ENCODE data around the gene AP2A2. TPM values are rescaled to one million over a fixed set of nuclear protein-coding genes. Genes with fewer than 3 reads are reported as not detected.

The AP2A2 gene
- total RNA-seq, 1 donor from 2014 or later, result 92.0 TPM

- intact Hi-C loops (cut with DNase I), result no loop called here
- H3K36me3 ChIP-seq, result no peaks in the 10 kb centered on the region
- H3K4me3 ChIP-seq, result no peak overlapping the region
- H3K27ac ChIP-seq, result no peak overlapping the region
- H3K9me3 ChIP-seq, result no peaks in the 10 kb centered on the region
- DNase-seq (no peak), ATAC-seq (no peak)
- H3K4me1 ChIP-seq, result no peaks in the 10 kb centered on the region
- TF ChIP-seq, protein P1, sequence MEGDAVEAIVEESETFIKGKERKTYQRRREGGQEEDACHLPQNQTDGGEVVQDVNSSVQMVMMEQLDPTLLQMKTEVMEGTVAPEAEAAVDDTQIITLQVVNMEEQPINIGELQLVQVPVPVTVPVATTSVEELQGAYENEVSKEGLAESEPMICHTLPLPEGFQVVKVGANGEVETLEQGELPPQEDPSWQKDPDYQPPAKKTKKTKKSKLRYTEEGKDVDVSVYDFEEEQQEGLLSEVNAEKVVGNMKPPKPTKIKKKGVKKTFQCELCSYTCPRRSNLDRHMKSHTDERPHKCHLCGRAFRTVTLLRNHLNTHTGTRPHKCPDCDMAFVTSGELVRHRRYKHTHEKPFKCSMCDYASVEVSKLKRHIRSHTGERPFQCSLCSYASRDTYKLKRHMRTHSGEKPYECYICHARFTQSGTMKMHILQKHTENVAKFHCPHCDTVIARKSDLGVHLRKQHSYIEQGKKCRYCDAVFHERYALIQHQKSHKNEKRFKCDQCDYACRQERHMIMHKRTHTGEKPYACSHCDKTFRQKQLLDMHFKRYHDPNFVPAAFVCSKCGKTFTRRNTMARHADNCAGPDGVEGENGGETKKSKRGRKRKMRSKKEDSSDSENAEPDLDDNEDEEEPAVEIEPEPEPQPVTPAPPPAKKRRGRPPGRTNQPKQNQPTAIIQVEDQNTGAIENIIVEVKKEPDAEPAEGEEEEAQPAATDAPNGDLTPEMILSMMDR (IDR thresholded peaks at IDR 0.05), result no peak
- no peaks in the 10 kb centered on the region for H3K27me3 ChIP-seq
These were observed 36.4 kb upstream of the AP2A2 start for GRCh38 chr11:889257-889656.

- no peak for ATAC-seq
- Histone ChIP-seq H3K4me3 (no peak overlapping the region), H3K9me3 (no peaks in the 10 kb centered on the region), H3K36me3 (no peaks in the 10 kb centered on the region), H3K27me3 (no peaks in the 10 kb centered on the region), H3K27ac (no peak overlapping the region), H3K4me1 (no peaks in the 10 kb centered on the region)
- TF ChIP-seq, protein P1 (IDR thresholded peaks at IDR 0.05), result no peak
- DNase-seq, result no peak
- intact Hi-C loops (cut with DNase I), result no loop called here
These were observed 35.8 kb upstream of the AP2A2 start for GRCh38 chr11:889687-890475.

GRCh38 chr11:890794-891540, 34.7 kb upstream of the AP2A2 start:
- Histone ChIP-seq H3K4me1 (no peaks in the 10 kb centered on the region), H3K36me3 (no peaks in the 10 kb centered on the region), H3K4me3 (no peak overlapping the region), H3K9me3 (no peaks in the 10 kb centered on the region), H3K27me3 (no peaks in the 10 kb centered on the region), H3K27ac (no peak overlapping the region)
- no peak for ATAC-seq
- DNase-seq, result no peak
- TF ChIP-seq, protein P1 (IDR thresholded peaks at IDR 0.05), result no peak
- intact Hi-C loops (cut with DNase I), result no loop called here

GRCh38 chr11:893008-893654, 32.5 kb upstream of the AP2A2 start:
- no peaks in the 10 kb centered on the region for H3K36me3 ChIP-seq
- no peak for ATAC-seq
- no peaks in the 10 kb centered on the region for H3K9me3 ChIP-seq
- intact Hi-C loops (cut with DNase I), result no loop called here
- no peak overlapping the region for H3K4me3 ChIP-seq
- no peaks in the 10 kb centered on the region for H3K27me3 ChIP-seq
- no peaks in the 10 kb centered on the region for H3K4me1 ChIP-seq
- no peak for DNase-seq
- no peak overlapping the region for H3K27ac ChIP-seq
- TF ChIP-seq, protein P1 (IDR thresholded peaks at IDR 0.05), result no peak

GRCh38 chr11:894575-895201, 31.0 kb upstream of the AP2A2 start:
- ATAC-seq, result no peak

More at GRCh38 chr11:894575-895201, 31.0 kb upstream of the AP2A2 start:
- intact Hi-C loops (cut with DNase I), result no loop called here
- H3K4me1 ChIP-seq, result no peaks in the 10 kb centered on the region
- H3K9me3 ChIP-seq, result no peaks in the 10 kb centered on the region
- no peaks in the 10 kb centered on the region for H3K27me3 ChIP-seq
- TF ChIP-seq, protein P1 (IDR thresholded peaks at IDR 0.05), result no peak
- H3K27ac ChIP-seq, result no peak overlapping the region
- H3K36me3 ChIP-seq, result peaks cover 14% of the 10 kb centered on the region
- H3K4me3 ChIP-seq, result no peak overlapping the region
- DNase-seq, result no peak
